ENCODE data around the gene SPTLC1. TPM values are rescaled to one million over a fixed set of nuclear protein-coding genes. Genes with fewer than 3 reads are reported as not detected.

Gene SPTLC1
- total RNA-seq, 1 experiment from 2014 or later = 58.8 TPM

DNA sequence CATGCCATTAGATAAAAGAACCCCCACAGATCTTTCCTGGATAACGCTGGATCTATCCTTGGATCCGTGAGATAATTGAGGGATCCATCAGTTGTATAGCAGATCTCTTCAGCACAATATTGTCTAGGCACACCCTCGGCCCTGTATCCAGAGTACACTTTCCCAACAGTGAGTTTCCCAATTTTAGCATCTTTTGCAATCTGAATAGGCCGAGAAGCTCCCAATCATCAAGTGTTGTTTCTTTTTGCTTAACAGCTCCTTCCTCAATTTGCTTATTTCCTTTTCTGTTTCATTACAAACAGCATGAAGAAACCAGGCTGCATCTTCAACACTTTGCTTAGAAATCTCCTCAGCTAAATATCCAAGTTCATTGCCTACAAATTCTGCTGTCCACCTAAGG lies 4.4 kb upstream of the SPTLC1 start:
- BruUV-seq (replicated peaks) = no TSS peak
- Histone ChIP-seq H3K27ac (ENCODE audit: low read length) (no peak overlapping the region), H3K36me3 (ENCODE audit: control insufficient read depth, insufficient read depth, low read length) (peaks cover 4% of the 10 kb centered on the region; the same call in 1 of the 2 replicates), H3K4me3 (ENCODE audit: low read depth in 2 of 2, low read length in 2 of 2) (no peak overlapping the region), H3K27me3 (ENCODE audit: control insufficient read depth, insufficient read depth, low read length) (no peaks in the 10 kb centered on the region), H3K4me1 (ENCODE audit: control insufficient read depth, insufficient read depth, low read length) (no peaks in the 10 kb centered on the region; the same call in 1 of the 2 replicates), H3K9me3 (ENCODE audit: control insufficient read depth, insufficient read depth, low read depth, low read length) (no peaks in the 10 kb centered on the region)
- TF ChIP-seq TCF7L2 (IDR thresholded peaks at IDR 0.05; ENCODE audit: low read depth, low read length) (no peak), POLR2AphosphoS5 (IDR thresholded peaks at IDR 0.05; ENCODE audit: low read depth, low read length) (no peak), SIN3A (IDR thresholded peaks at IDR 0.05; ENCODE audit: borderline replicate concordance, insufficient read depth, low read depth, low read length) (no peak), REST (IDR thresholded peaks at IDR 0.05; ENCODE audit: insufficient read depth in 1 of 2, low read depth in 2 of 2, low read length in 1 of 2) (no peak)
- TF ChIP-seq, protein P1, sequence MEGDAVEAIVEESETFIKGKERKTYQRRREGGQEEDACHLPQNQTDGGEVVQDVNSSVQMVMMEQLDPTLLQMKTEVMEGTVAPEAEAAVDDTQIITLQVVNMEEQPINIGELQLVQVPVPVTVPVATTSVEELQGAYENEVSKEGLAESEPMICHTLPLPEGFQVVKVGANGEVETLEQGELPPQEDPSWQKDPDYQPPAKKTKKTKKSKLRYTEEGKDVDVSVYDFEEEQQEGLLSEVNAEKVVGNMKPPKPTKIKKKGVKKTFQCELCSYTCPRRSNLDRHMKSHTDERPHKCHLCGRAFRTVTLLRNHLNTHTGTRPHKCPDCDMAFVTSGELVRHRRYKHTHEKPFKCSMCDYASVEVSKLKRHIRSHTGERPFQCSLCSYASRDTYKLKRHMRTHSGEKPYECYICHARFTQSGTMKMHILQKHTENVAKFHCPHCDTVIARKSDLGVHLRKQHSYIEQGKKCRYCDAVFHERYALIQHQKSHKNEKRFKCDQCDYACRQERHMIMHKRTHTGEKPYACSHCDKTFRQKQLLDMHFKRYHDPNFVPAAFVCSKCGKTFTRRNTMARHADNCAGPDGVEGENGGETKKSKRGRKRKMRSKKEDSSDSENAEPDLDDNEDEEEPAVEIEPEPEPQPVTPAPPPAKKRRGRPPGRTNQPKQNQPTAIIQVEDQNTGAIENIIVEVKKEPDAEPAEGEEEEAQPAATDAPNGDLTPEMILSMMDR (IDR thresholded peaks at IDR 0.05) = no peak
- POLR2A ChIA-PET = no interaction called here
- ATAC-seq = no peak
- intact Hi-C loops (cut with micrococcal nuclease; ENCODE audit: unreplicated experiment) (no loop called here), in situ Hi-C loops (cut with HindIII; ENCODE audit: low pct_unique_long_range_greater_than_20kb, low sequenced_read_pairs) (no loop called here)
- no peak for DNase-seq (ENCODE audit: low read depth, low spot score)
- CTCF ChIA-PET = no interaction called here

GRCh38 chr9:92108122-92108521 lies 7.1 kb downstream of the SPTLC1 start:
- no TSS peak for BruUV-seq (replicated peaks)
- ATAC-seq = no peak

More at GRCh38 chr9:92108122-92108521, 7.1 kb downstream of the SPTLC1 start:
- TF ChIP-seq REST (IDR thresholded peaks at IDR 0.05; ENCODE audit: insufficient read depth in 1 of 2, low read depth in 2 of 2, low read length in 1 of 2) (no peak), TCF7L2 (IDR thresholded peaks at IDR 0.05; ENCODE audit: low read depth, low read length) (no peak), SIN3A (IDR thresholded peaks at IDR 0.05; ENCODE audit: borderline replicate concordance, insufficient read depth, low read depth, low read length) (no peak), POLR2AphosphoS5 (IDR thresholded peaks at IDR 0.05; ENCODE audit: low read depth, low read length) (no peak)
- TF ChIP-seq, protein P1 (IDR thresholded peaks at IDR 0.05) = no peak
- H3K36me3 ChIP-seq (ENCODE audit: control insufficient read depth, insufficient read depth, low read length) = peaks cover 6% of the 10 kb centered on the region; the same call in 1 of the 2 replicates
- no peaks in the 10 kb centered on the region for H3K27me3 ChIP-seq (ENCODE audit: control insufficient read depth, insufficient read depth, low read length)
- no peak overlapping the region for H3K27ac ChIP-seq (ENCODE audit: low read length)
- ChIA-PET POLR2A (no interaction called here), CTCF (no interaction called here)
- intact Hi-C loops (cut with micrococcal nuclease; ENCODE audit: unreplicated experiment) (no loop called here), in situ Hi-C loops (cut with HindIII; ENCODE audit: low pct_unique_long_range_greater_than_20kb, low sequenced_read_pairs) (no loop called here)
- no peak overlapping the region for H3K4me3 ChIP-seq (ENCODE audit: low read depth in 2 of 2, low read length in 2 of 2)
- DNase-seq (ENCODE audit: low read depth, low spot score) = no peak
- H3K9me3 ChIP-seq (ENCODE audit: control insufficient read depth, insufficient read depth, low read depth, low read length) = no peaks in the 10 kb centered on the region
- H3K4me1 ChIP-seq (ENCODE audit: control insufficient read depth, insufficient read depth, low read length) = no peaks in the 10 kb centered on the region

Data from Panc1 (cell line).